ENCODE measurements around the gene IQCH. TPM values are rescaled to one million over a fixed set of nuclear protein-coding genes. Genes with fewer than 3 reads are reported as not detected.

IQCH gene
- total and polyA plus RNA-seq, 2 donors (not counting 1 experiment from before 2014, with no cell fraction given), result 1.7 to 5.0 TPM

DNA sequence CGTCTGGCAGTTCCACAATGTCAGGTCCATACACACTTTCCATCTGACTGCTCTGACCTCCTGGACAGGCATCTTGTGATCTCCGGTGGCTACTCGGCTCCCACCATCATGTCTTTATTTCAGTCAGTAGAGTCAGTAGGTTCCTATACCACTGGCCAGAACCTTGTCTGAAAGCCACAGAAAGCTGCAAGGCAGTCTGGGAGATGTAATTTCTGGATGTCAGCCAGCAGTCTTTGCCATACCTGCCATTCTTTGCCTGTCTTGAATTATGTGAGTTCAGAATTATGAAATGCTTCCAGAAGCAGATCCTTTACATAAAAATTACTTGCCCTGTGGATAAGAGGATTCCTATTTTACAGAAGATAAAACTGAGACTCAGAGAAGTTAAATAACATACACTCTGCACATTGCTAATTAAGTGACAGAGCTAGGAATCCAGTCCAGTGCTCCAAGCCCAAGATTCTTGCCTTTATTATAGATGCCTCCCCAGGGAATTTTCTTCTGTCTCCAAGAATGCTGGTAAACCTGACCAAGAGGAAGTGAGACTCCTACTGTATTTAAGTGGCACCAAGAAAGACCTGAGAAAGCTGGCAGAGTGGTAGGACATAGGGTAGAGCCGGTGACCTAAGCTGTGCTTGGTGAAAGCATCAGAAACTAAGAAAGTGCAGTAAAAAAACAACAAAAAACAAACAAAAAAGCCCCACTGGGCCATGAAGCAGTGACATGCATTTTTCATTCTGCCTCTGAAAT is 75.6 kb downstream of the IQCH start:
- no peak for DNase-seq (ENCODE audit: low read depth in 2 of 2)
- Histone ChIP-seq H3K36me3 (ENCODE audit: control insufficient read depth, insufficient read depth, low read length) (no peaks in the 10 kb centered on the region), H3K4me1 (ENCODE audit: control insufficient read depth, extremely low read depth, insufficient read depth, low read length) (no peaks in the 10 kb centered on the region), H4K20me1 (ENCODE audit: control insufficient read depth, extremely low read depth, insufficient read depth, low read length) (no peaks in the 10 kb centered on the region), H3K79me2 (ENCODE audit: control insufficient read depth, insufficient read depth, low read length) (no peaks in the 10 kb centered on the region), H3K4me3 (replicated peaks in 1 of 4; ENCODE audit: control extremely low read depth in 1 of 4, insufficient read depth in 1 of 4, low read depth in 3 of 4, low read length in 4 of 4) (no peak overlapping the region), H3K27ac (ENCODE audit: insufficient read depth, low read length) (no peak overlapping the region), H3K9ac (ENCODE audit: insufficient read depth, low read length) (no peak overlapping the region), H3K4me2 (ENCODE audit: extremely low read depth, insufficient read depth, low read length) (no peak overlapping the region), H2AFZ (ENCODE audit: low read length) (no peak overlapping the region), H3K27me3 (ENCODE audit: control insufficient read depth, insufficient read depth, low read length) (no peaks in the 10 kb centered on the region), H3K9me3 (ENCODE audit: control insufficient read depth, insufficient read depth, low read depth, low read length) (no peaks in the 10 kb centered on the region)
- TF ChIP-seq, protein P1, sequence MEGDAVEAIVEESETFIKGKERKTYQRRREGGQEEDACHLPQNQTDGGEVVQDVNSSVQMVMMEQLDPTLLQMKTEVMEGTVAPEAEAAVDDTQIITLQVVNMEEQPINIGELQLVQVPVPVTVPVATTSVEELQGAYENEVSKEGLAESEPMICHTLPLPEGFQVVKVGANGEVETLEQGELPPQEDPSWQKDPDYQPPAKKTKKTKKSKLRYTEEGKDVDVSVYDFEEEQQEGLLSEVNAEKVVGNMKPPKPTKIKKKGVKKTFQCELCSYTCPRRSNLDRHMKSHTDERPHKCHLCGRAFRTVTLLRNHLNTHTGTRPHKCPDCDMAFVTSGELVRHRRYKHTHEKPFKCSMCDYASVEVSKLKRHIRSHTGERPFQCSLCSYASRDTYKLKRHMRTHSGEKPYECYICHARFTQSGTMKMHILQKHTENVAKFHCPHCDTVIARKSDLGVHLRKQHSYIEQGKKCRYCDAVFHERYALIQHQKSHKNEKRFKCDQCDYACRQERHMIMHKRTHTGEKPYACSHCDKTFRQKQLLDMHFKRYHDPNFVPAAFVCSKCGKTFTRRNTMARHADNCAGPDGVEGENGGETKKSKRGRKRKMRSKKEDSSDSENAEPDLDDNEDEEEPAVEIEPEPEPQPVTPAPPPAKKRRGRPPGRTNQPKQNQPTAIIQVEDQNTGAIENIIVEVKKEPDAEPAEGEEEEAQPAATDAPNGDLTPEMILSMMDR (conservative IDR thresholded peaks at IDR 0.05 in 1 of 2, IDR thresholded peaks at IDR 0.05 in 1 of 2; ENCODE audit: low read depth in 1 of 2, low read length in 2 of 2), result no peak
- TF ChIP-seq EZH2 (IDR thresholded peaks at IDR 0.05; ENCODE audit: low read length, missing control alignments), result no peak

DNA sequence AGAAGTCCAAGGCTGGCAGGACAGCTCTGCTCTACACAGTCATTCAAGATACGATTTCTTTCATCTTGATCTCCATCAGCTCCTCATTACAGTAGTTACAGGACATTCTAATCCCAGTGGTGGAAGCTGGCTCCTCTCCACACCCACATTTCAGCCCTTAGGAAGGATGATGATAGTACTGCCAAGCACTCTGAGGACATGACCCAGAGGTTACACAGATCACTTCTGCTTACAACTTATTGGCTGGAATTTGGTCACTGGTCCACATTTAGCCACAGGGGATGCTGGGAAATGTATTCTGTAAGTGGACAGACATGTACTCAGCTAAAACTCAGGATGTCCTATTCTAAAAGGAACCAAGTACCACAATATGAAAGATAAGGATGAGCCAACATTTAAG is 77.1 kb downstream of the IQCH start:
- Histone ChIP-seq H3K79me2 (ENCODE audit: control insufficient read depth, insufficient read depth, low read length) (no peaks in the 10 kb centered on the region), H3K36me3 (ENCODE audit: control insufficient read depth, insufficient read depth, low read length) (no peaks in the 10 kb centered on the region), H3K4me3 (replicated peaks in 1 of 4; ENCODE audit: control extremely low read depth in 1 of 4, insufficient read depth in 1 of 4, low read depth in 3 of 4, low read length in 4 of 4) (no peak overlapping the region), H3K27ac (ENCODE audit: insufficient read depth, low read length) (no peak overlapping the region), H3K4me2 (ENCODE audit: extremely low read depth, insufficient read depth, low read length) (no peak overlapping the region), H3K9ac (ENCODE audit: insufficient read depth, low read length) (no peak overlapping the region), H4K20me1 (ENCODE audit: control insufficient read depth, extremely low read depth, insufficient read depth, low read length) (no peaks in the 10 kb centered on the region), H3K27me3 (ENCODE audit: control insufficient read depth, insufficient read depth, low read length) (no peaks in the 10 kb centered on the region), H2AFZ (ENCODE audit: low read length) (no peak overlapping the region), H3K9me3 (ENCODE audit: control insufficient read depth, insufficient read depth, low read depth, low read length) (no peaks in the 10 kb centered on the region), H3K4me1 (ENCODE audit: control insufficient read depth, extremely low read depth, insufficient read depth, low read length) (no peaks in the 10 kb centered on the region)
- DNase-seq (ENCODE audit: low read depth in 2 of 2), result peak in 1 of 2 donors; percentile 51
- TF ChIP-seq, protein P1 (conservative IDR thresholded peaks at IDR 0.05 in 1 of 2, IDR thresholded peaks at IDR 0.05 in 1 of 2; ENCODE audit: low read depth in 1 of 2, low read length in 2 of 2), result no peak
- TF ChIP-seq EZH2 (IDR thresholded peaks at IDR 0.05; ENCODE audit: low read length, missing control alignments), result no peak

DNA sequence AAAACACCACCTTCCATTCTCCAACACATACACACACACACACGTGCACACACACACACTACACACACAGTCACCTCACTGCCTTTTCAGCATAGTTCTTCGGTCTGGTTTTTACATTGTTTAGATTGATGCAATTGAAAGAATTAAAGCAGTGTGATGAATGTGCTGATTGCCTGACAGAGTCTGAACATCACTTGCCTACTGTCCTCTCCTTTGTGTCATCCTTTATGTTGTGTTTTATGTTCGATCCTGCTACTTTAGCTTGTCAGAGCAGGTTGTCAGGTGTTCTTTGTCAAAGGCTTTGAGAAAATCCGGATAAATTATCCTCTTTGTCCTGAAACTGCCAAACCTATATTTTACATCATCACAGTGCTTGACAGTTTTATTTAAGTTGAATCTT is 80.4 kb downstream of the IQCH start:
- Histone ChIP-seq H3K4me1 (ENCODE audit: control insufficient read depth, extremely low read depth, insufficient read depth, low read length) (no peaks in the 10 kb centered on the region), H3K79me2 (ENCODE audit: control insufficient read depth, insufficient read depth, low read length) (no peaks in the 10 kb centered on the region), H3K27ac (ENCODE audit: insufficient read depth, low read length) (no peak overlapping the region), H3K9me3 (ENCODE audit: control insufficient read depth, insufficient read depth, low read depth, low read length) (no peaks in the 10 kb centered on the region), H3K36me3 (ENCODE audit: control insufficient read depth, insufficient read depth, low read length) (no peaks in the 10 kb centered on the region), H3K4me3 (replicated peaks in 1 of 4; ENCODE audit: control extremely low read depth in 1 of 4, insufficient read depth in 1 of 4, low read depth in 3 of 4, low read length in 4 of 4) (no peak overlapping the region), H2AFZ (ENCODE audit: low read length) (no peak overlapping the region), H4K20me1 (ENCODE audit: control insufficient read depth, extremely low read depth, insufficient read depth, low read length) (no peaks in the 10 kb centered on the region), H3K9ac (ENCODE audit: insufficient read depth, low read length) (no peak overlapping the region), H3K27me3 (ENCODE audit: control insufficient read depth, insufficient read depth, low read length) (no peaks in the 10 kb centered on the region), H3K4me2 (ENCODE audit: extremely low read depth, insufficient read depth, low read length) (no peak overlapping the region)
- no peak for DNase-seq (ENCODE audit: low read depth in 2 of 2)
- TF ChIP-seq, protein P1 (conservative IDR thresholded peaks at IDR 0.05 in 1 of 2, IDR thresholded peaks at IDR 0.05 in 1 of 2; ENCODE audit: low read depth in 1 of 2, low read length in 2 of 2), result no peak
- TF ChIP-seq EZH2 (IDR thresholded peaks at IDR 0.05; ENCODE audit: low read length, missing control alignments), result no peak
